GM15510 (cell line): ENCODE measurements around the gene KRTAP6-2.

ENCODE experiments used
- POLR2A ChIP-seq: IDR thresholded peaks from 3 replicates; pipeline ENCODE4 v1.6.1; 2011; ENCODE audit warnings: borderline replicate concordance; ENCODE audit not compliant: insufficient read length; ENCODE audit errors: extremely low read depth

Gene KRTAP6-2

GRCh38 chr21:30598802-30599201, at the start of gene KRTAP6-2:
KRTAP6-2 (minus strand) TSS chr21:30598902; CDS start chr21:30598874, 28 bp downstream.
- TF ChIP-seq POLR2A = no peak

DNA sequence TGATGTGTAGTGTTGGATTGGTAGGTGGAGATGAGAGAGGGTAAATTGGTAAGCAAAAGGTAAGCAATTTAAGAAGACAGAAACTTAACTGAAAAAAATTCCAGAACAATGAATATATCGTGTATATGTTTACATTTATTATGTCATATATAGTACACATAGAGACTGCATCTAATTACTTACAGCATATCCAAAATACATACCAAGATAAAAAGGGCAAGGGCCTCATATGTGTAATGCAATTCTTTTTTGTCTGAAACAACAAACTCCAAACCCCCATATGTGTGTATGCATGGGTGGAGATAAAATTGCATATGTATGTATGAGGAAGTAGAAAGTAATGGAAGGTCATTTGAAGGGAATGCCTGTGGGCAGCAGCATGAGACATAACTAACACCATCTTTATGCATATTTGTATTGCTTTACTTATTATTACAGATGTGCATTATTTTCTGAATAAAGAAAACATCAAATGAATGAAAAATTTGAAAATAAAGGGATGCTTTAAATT, 48.3 kb upstream of the KRTAP6-2 start:
- TF ChIP-seq POLR2A = no peak

DNA sequence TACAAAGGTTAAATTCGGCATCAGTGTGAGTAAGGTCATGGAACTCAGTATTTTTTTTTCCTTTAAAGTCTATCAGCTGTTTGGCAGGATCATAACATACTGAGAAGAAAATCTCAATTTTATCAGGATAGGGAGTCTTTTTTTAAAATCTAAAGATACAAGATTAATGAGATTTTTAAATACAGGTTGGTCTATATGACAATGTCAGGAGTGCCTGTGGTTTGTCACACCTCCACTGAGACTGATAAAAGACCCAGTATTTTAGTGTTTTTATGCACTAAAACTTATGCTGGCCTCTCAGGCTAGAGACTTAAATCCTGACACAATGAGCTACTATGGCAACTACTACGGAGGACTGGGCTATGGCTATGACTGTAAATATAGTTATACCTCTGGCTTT, 43.9 kb upstream of the KRTAP6-2 start, which contains the start of gene KRTAP20-3:
TSS of gene KRTAP20-3 (plus strand) at position 301 of the 400 bp plus-strand sequence.
- TF ChIP-seq POLR2A = no peak

DNA sequence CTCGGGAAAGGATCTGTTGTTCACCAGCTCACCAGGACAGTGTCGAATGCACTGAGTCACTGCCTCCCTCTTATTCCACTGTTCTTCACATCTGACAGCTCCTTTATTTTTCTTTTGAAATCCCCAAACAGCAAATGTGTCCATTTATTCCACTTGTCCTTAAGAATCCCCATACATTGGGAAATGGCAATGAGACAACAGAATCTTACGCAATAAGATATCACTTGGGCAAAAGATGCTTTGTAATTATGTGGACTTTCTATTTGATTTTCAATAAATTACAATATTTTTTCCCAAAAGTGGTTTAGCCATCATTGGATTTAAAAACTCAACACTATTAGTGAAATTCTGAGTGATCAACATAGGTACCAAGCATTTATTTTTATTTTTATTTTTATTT, 40.0 kb upstream of the KRTAP6-2 start:
- TF ChIP-seq POLR2A = no peak

DNA sequence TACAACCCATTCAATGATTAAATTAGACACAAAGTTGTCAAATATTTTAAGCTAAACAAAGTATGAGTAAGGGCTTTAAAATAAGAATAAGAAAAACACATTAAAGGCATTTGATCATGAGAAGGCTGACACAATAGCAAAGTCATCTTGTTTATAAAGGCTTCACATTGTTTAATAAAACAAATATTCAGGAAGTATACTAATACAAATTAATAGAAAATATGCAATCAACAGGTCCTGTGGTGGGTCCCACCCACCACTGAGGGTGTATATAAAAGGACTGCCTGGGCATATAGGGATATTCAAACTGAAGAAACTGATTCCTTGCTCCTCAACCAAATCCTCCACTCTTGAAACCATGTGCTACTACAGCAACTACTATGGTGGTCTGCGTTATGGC, 36.2 kb upstream of the KRTAP6-2 start, which contains the start of gene KRTAP20-2:
TSS of gene KRTAP20-2 (plus strand) at position 301 of the 400 bp plus-strand sequence. CDS start at position 359, 58 bp downstream.
- no peak for TF ChIP-seq POLR2A

- TF ChIP-seq POLR2A = no peak
Observed at GRCh38 chr21:30629200-30629599, 30.5 kb upstream of the KRTAP6-2 start.

DNA sequence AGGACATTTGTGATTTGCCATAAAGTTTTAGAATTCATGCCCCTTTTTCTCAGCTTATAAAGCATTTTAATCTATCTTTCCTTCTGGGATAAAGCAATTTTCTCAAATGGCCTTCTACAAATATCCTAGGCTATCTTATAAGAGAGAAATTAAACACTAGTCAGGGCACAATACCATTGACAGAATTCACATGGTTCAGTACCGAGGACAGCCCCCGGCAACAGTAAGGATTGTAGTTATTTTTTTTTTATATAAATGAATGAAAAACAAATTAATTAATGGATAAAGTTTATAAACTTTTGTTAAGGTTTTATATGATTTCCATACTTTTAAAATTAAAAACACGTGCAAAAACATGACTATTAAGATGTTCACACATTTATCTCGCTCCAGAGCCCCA, 29.4 kb upstream of the KRTAP6-2 start:
- TF ChIP-seq POLR2A = no peak

DNA sequence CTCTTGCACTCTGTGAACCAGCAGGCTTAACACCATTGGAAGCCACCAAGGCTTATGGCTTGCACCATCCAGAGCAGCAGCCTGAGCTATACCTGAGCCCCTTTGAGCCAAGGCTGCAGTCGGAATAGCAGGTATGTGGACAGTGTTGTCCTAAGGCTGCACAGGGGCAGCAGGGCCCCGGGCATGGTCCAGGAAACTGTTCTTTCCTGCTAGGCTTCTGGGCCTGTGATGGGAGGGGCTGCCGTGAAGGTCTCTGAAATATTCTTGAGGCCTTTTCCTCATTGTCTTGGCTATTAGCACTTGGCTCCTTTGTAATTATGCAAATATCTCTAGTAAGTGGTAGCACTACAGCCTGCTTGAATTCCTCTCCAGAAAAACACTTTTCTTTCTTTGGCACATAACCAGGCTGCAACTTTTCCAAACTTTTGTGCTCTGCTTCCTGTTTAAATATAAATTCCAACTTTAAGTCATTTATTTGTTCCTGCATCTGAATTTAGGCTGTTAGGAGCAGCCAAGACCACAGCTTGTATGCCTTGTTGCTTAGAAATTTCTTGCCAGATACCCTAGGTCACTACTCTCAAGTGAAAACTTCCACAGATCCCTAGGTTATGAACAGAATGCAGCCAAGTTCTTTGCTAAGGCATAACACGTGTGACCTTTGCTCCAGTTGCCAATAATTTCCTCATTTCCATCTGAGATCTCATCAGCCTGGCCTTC, 26.9 kb upstream of the KRTAP6-2 start:
- no peak for TF ChIP-seq POLR2A

GRCh38 chr21:30623362-30623761, 24.7 kb upstream of the KRTAP6-2 start:
- no peak for TF ChIP-seq POLR2A

DNA sequence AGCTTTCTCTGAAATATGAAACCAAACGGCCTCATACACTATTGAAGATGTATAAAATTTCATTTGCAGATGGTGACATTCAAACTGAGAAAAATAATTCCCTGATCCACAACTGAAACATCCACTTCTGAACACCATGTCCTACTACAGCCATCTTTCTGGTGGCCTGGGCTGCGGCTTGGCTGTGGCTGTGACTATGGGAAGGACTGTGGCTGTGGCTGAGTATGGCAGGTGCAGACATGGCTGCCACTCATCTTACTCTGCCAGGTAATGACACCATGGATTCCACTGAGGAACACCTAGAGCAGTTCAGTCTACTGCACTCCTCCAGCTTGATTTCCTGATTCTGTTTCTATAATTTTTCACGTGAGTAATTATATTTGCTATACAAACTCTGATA, 21.8 kb upstream of the KRTAP6-2 start, which contains the start of gene KRTAP20-4:
TSS of gene KRTAP20-4 (plus strand) at position 106 of the 400 bp plus-strand sequence.
- TF ChIP-seq POLR2A = no peak

- TF ChIP-seq POLR2A = no peak
Observed at GRCh38 chr21:30620080-30620479, 21.4 kb upstream of the KRTAP6-2 start.

DNA sequence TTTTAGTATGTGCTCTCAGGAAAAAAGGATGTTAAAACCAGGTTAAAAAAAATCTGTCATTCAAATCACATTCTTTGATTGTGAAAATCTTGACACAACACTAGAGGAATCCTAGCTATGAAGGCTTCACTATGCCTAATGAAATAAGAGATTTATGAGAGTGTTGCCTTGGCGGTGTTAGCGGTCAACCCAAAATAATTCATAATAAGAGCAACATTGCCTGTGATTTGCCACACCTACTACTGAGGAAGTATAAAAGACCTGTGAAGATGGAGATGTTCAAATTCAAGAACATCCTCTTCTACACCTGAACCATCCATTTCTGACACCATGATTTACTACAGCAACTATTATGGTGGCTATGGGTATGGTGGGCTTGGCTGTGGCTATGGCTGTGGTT, 17.4 kb upstream of the KRTAP6-2 start, which contains the start of gene KRTAP20-1:
TSS of gene KRTAP20-1 (plus strand) at position 301 of the 400 bp plus-strand sequence. CDS start at position 331, 30 bp downstream.
- TF ChIP-seq POLR2A = no peak

DNA sequence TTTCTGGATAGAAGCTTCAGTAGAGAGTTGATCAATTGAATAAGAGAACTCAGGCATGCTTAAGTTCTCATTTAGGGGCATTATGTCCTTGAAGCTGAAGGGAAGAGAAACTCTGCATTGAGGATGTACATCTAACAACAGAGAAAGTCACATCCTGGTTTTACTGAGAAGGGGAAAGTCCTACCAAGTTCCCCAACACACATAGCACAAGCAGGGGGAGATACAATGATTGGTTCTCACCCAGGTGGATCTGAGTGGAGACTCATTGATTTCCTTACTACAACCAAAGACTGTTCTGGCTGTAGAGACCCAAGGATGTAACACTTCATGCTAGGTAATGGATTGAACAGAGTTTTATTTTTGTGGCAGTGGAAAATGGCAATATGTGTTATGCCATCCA, 16.5 kb upstream of the KRTAP6-2 start:
- no peak for TF ChIP-seq POLR2A

DNA sequence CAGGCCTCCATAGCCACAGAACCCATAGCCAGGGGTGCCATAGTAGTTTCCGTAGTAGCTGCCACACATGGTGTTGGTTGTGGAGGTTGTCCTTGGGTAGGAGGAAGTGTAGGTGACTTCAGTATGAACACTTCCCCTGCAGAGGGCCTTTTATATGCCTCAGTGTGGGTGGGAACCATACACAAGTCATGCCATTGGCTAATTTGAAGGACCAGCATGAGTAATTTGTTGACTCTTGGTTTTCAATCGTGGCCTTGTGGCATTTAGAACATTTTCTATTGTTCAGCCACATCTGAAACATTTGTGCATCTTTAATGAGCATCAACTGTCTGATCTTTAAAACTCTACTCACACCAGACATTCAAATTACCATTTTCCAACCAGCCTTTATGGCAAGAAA, 15.1 kb upstream of the KRTAP6-2 start, which contains the start of gene KRTAP6-1:
TSS of gene KRTAP6-1 (minus strand) at position 95 of the 400 bp plus-strand sequence. CDS start at position 69, 26 bp downstream.
- TF ChIP-seq POLR2A = no peak

DNA sequence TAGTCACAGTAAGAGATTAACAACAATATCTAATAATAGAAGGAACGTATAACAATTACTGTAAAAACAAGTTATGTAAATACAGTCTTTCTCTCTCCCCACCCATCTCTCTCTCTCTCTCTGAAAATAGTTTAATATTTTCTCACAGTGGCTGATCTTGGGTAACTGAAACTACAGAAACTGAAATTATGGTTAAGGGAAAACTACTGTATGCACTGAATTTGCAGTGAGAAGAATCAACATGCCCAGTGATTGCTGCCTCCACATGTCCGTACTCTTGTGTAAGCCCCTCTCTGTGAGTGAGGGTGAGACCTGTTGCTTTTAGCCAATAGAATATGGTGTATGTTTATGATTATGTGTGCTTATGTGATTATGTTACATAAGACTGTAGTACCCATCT, 13.4 kb upstream of the KRTAP6-2 start:
- TF ChIP-seq POLR2A = no peak

DNA sequence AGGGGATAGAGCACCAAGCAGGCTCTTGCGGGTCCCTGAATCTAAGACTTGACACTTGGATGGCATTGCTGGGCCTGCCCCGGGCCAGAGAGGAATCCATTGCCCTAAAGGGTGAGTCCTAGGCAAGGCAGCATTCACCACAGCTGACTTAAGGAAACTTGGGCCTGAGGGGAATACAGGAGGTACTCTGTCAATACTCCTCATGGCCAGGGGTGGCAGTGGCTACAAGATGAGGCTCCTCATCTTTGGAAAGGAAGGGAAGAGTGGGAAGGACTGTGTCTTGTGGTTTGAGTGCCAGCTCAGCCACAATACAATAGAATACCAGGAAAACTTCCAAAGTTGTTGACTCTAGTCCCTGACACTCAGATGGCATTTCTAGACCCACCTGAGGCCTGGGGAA, 7.3 kb upstream of the KRTAP6-2 start:
- TF ChIP-seq POLR2A = no peak

- no peak for TF ChIP-seq POLR2A
Observed at GRCh38 chr21:30600787-30601186, 2.1 kb upstream of the KRTAP6-2 start, which contains the start of gene KRTAP22-1. KRTAP22-1 (plus strand) TSS chr21:30601087.

- TF ChIP-seq POLR2A = no peak
Observed at GRCh38 chr21:30592140-30592539, 6.6 kb downstream of the KRTAP6-2 start, which contains the start of gene KRTAP6-3. KRTAP6-3 (plus strand) TSS chr21:30592440; CDS start chr21:30592446, 6 bp downstream.
